SK-N-SH (cell line): ENCODE data around the gene AREL1.

Experiments
- EP300 ChIP-seq, 2 experiments: IDR thresholded peaks; 2 replicates each; pipeline versions ENCODE4 v1.4.0 to v1.6.1; 2012; ENCODE audit warnings: borderline replicate concordance in 1 of 2, low read depth in 1 of 2, low read length in 1 of 2
- MXI1 ChIP-seq: IDR thresholded peaks from 2 replicates; pipeline ENCODE4 v1.6.1; 2012; ENCODE audit warnings: mild to moderate bottlenecking, low read depth, low read length, improper control_type of control experiment
- POLR2AphosphoS5 ChIP-seq: IDR thresholded peaks from 2 replicates; pipeline ENCODE4 v1.6.1; 2012; ENCODE audit warnings: low read depth, low read length
- RAD21 ChIP-seq: IDR thresholded peaks from 2 replicates; pipeline ENCODE4 v1.6.1; 2012; ENCODE audit warnings: mild to moderate bottlenecking, low read length

GRCh38 chr14:74669256-74669655 lies 43.6 kb downstream of the AREL1 start:
- TF ChIP-seq POLR2AphosphoS5 (no peak), RAD21 (no peak), MXI1 (no peak), EP300 (IDR thresholded peaks at IDR 0.05; ENCODE audit: borderline replicate concordance in 1 of 2, low read depth in 1 of 2, low read length in 1 of 2) (no peak)
